M059J (cell line): ENCODE measurements around the gene ZNF81. TPM values are rescaled to one million over a fixed set of nuclear protein-coding genes. Genes with fewer than 3 reads are reported as not detected.
"Not testable (repeated sequence)": the region's sequence is repeated elsewhere in the genome, so short reads cannot be mapped to it uniquely, and the experiment has no call there.

Source experiments
- DNase-seq: peaks from one replicate; pipeline ENCODE4 v3.0.0-alpha.2; 2012; ENCODE audit warnings: low read depth
- total RNA-seq: library from RNA; depleted of rRNA; stranded (reverse); fragments of >200 nt; shearing (Covaris generic); gene quantifications from 2 replicates; pipeline ENCODE4 v1.2.3, GENCODE V29; 2014; rRNA removed

ZNF81 gene
- total RNA-seq, 1 experiment from 2014 or later = 5.6 TPM

GRCh38 chrX:47933946-47934345 is 97.2 kb downstream of the ZNF81 start:
- no peak for DNase-seq

- DNase-seq = no peak
These were observed 99.7 kb downstream of the ZNF81 start for GRCh38 chrX:47936224-47936939.

- DNase-seq = no peak
These were observed 100.2 kb downstream of the ZNF81 start for GRCh38 chrX:47936940-47937317.

- no peak for DNase-seq
These were observed 103.7 kb downstream of the ZNF81 start for GRCh38 chrX:47940448-47940847.

GRCh38 chrX:47941423-47941822 is 104.7 kb downstream of the ZNF81 start:
- DNase-seq = no peak

GRCh38 chrX:47955295-47955694 is 118.6 kb downstream of the ZNF81 start:
- DNase-seq = not testable (repeated sequence)

- no peak for DNase-seq
These were observed 119.3 kb downstream of the ZNF81 start for GRCh38 chrX:47956016-47956415.

GRCh38 chrX:47958206-47958605 is 121.5 kb downstream of the ZNF81 start:
- DNase-seq = peak; percentile 6

GRCh38 chrX:47958761-47959342 is 122.2 kb downstream of the ZNF81 start:
- DNase-seq = peak; percentile 19

GRCh38 chrX:47960406-47960805 is 123.7 kb downstream of the ZNF81 start:
- no peak for DNase-seq

GRCh38 chrX:47961830-47962229 is 125.1 kb downstream of the ZNF81 start:
- not testable (repeated sequence) for DNase-seq

- not testable (repeated sequence) for DNase-seq
These were observed 128.8 kb downstream of the ZNF81 start for GRCh38 chrX:47965526-47965925.

Other genes starting within 250 kb of the ZNF81 start
- 0.07 and 1.4 TPM in 2 replicates for gene SYN1, start 217.0 kb upstream of the ZNF81 start, total RNA-seq
- not detected in 2 replicates for gene CFP, start 207.0 kb upstream of the ZNF81 start, total RNA-seq
- gene ELK1, start 186.3 kb upstream of the ZNF81 start, total RNA-seq = 37.9 and 51.0 TPM in 2 replicates
- 178 and 233 TPM in 2 replicates for gene UXT, start 177.7 kb upstream of the ZNF81 start, total RNA-seq
- gene ZNF182, start 167.1 kb downstream of the ZNF81 start, total RNA-seq = 4.1 and 5.7 TPM in 2 replicates
- gene SPACA5, start 170.1 kb downstream of the ZNF81 start, total RNA-seq = not detected in 2 replicates
- gene ZNF630, start 234.7 kb downstream of the ZNF81 start, total RNA-seq = 3.0 and 3.2 TPM in 2 replicates